H1 (cell line): ENCODE measurements around the gene CKAP4. TPM values are rescaled to one million over a fixed set of nuclear protein-coding genes. Genes with fewer than 3 reads are reported as not detected.

Experiments
- CHD7 ChIP-seq: fragments of 300-600 bp; sonication (generic); IDR thresholded peaks from 2 replicates; pipeline ENCODE4 v1.7.1; 2012; ENCODE audit warnings: low read length, moderate library complexity, mild to moderate bottlenecking, inconsistent platforms; ENCODE audit not compliant: insufficient replicate concordance
- HDAC6 ChIP-seq: IDR thresholded peaks from one replicate; pipeline ENCODE4 v1.7.1; 2012; ENCODE audit warnings: low read depth, mild to moderate bottlenecking, inconsistent platforms, low read length, moderate library complexity
- KDM1A ChIP-seq: fragments of 200-600, 300-600 bp; sonication (generic); IDR thresholded peaks from 2 replicates; pipeline ENCODE4 v1.7.1; 2016; ENCODE audit warnings: mild to moderate bottlenecking, low read length, borderline replicate concordance
- NRF1 ChIP-seq: IDR thresholded peaks from 2 replicates; pipeline ENCODE4 v1.6.1; 2011; ENCODE audit warnings: mild to moderate bottlenecking, low read depth, low read length, improper control_type of control experiment
- polyA plus RNA-seq, 7 experiments: library from polyadenylated mRNA; depleted of rRNA in 3 of 7; stranded (reverse) in 5 of 7; unstranded in 2 of 7; fragments of >200 nt in 5 of 7; fragments of 200-250 nt in 2 of 7; gene quantifications; 1 replicate in 5 of 7; 2 replicates in 1 of 7; 4 replicates in 1 of 7; pipeline versions ENCODE4 v1.2.1 to v1.2.3, GENCODE V29; 2011 to 2013; ENCODE audit warnings: missing spikeins in 2 of 7, mixed read lengths in 2 of 7
- total RNA-seq: library from RNA; stranded (reverse); fragmentation: NEBNext Ultra II Directional; extraction: Animal tissue kit (Norgen Biotek cat#: 25700); gene quantifications from 2 replicates; pipeline ENCODE4 v1.2.1, GENCODE V29; 2021
- TF ChIP-seq, protein P1 (sequence below): IDR thresholded peaks from 2 replicates; pipeline ENCODE4 v1.6.1; 2011; ENCODE audit warnings: low read length, improper control_type of control experiment

The CKAP4 gene
- total and polyA plus RNA-seq, 2 of the 8 experiments (the other 6 are each of a cell fraction or from before 2014, with no cell fraction given) = 35.8 to 80.7 TPM

DNA sequence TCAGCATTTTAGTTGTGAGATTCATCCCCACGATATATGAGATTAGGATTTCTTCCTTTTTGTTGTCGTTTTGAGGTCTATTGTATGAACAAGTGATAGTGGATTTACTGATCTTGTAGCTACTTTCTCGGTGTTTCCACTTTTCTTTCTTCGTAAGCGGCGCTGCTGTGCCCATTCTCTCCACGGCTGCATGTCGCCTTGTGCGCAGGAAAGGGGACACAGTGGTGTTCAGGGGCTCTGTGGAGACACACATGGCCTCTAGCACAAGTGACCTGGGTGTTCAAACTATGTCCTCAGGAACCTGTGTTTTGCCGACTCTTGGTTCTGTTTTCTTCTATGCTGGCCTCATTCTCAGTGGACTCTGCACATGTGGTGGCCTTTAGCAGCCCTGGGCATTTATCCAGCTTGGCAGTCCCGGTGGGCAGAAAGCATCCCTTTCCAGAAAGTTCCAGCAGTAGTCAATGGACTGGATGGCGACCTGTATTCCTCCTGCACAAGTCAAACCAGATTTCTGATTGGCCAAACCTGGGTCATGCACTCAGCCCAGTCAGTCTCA is 18.7 kb downstream of the CKAP4 start (continued):
- no peak for TF ChIP-seq CHD7
- no peak for TF ChIP-seq KDM1A
- TF ChIP-seq NRF1 = no peak
- TF ChIP-seq, protein P1, sequence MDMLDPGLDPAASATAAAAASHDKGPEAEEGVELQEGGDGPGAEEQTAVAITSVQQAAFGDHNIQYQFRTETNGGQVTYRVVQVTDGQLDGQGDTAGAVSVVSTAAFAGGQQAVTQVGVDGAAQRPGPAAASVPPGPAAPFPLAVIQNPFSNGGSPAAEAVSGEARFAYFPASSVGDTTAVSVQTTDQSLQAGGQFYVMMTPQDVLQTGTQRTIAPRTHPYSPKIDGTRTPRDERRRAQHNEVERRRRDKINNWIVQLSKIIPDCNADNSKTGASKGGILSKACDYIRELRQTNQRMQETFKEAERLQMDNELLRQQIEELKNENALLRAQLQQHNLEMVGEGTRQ = no peak
- TF ChIP-seq HDAC6 = no peak
